Smooth muscle cell (in vitro differentiated cells): Measurements from ENCODE around the gene PRKN. TPM values are rescaled to one million over a fixed set of nuclear protein-coding genes. Genes with fewer than 3 reads are reported as not detected.

Experiments
- DNase-seq: peaks from one replicate; lab custom pipeline; 2025; ENCODE audit not compliant: unreplicated experiment; lab: John Stamatoyannopoulos, UW
- H2AFZ ChIP-seq: fragments of 200-600 bp; sonication (generic); 2 replicates; pipeline ENCODE4 v1.6.0; 2016; ENCODE audit warnings: antibody characterized with exemption, low read depth, mild to moderate bottlenecking
- H3F3A ChIP-seq: fragments of 200-600 bp; sonication (generic); 2 replicates; pipeline ENCODE4 v1.6.0; 2017; ENCODE audit warnings: antibody characterized with exemption, low read depth
- H3K27ac ChIP-seq: fragments of 200-600 bp; sonication (generic); 2 replicates; pipeline ENCODE4 v1.5.1; 2016; ENCODE audit warnings: low read depth, mild to moderate bottlenecking
- H3K27me3 ChIP-seq: fragments of 200-600 bp; sonication (generic); 2 replicates; pipeline ENCODE4 v1.6.1; 2016; ENCODE audit warnings: low read depth, mild to moderate bottlenecking
- H3K36me3 ChIP-seq: fragments of 200-600 bp; sonication (generic); 2 replicates; pipeline ENCODE4 v1.5.1; 2016; ENCODE audit warnings: low read depth
- H3K4me1 ChIP-seq: fragments of 200-600 bp; sonication (generic); 2 replicates; pipeline ENCODE4 v1.5.1; 2016; ENCODE audit warnings: low read depth
- H3K4me2 ChIP-seq: fragments of 200-600 bp; sonication (generic); 2 replicates; pipeline ENCODE4 v1.6.0; 2016; ENCODE audit warnings: mild to moderate bottlenecking
- H3K4me3 ChIP-seq: fragments of 200-600 bp; sonication (generic); 2 replicates; pipeline ENCODE4 v1.5.1; 2016; ENCODE audit warnings: mild to moderate bottlenecking
- H3K79me2 ChIP-seq: fragments of 200-600 bp; sonication (generic); 2 replicates; pipeline ENCODE4 v1.6.0; 2016; ENCODE audit warnings: low read depth, mild to moderate bottlenecking
- H3K9ac ChIP-seq: fragments of 200-600 bp; sonication (generic); 2 replicates; pipeline ENCODE4 v1.6.0; 2016; ENCODE audit warnings: low read depth
- H3K9me3 ChIP-seq: fragments of 200-600 bp; sonication (generic); replicated peaks from 2 replicates; pipeline ENCODE4 v1.5.1; 2016; ENCODE audit warnings: low read depth
- H4K20me1 ChIP-seq: fragments of 200-600 bp; sonication (generic); 2 replicates; pipeline ENCODE4 v1.6.0; 2016; ENCODE audit warnings: low read depth
- WGBS: methylation state at CpG from one replicate; pipeline ENCODE4 v1.1.7; 2016; ENCODE audit warnings: low lambda C conversion rate; 5-methylcytosine and 5-hydroxymethylcytosine counted together
- polyA plus RNA-seq: library from polyadenylated mRNA; unstranded; fragments of >200 nt; fragmentation: Nextera tagmentation; extraction: Ambion mirVana; gene quantifications from 2 replicates; pipeline ENCODE4 v1.2.1, GENCODE V29; 2016
- total RNA-seq: library from RNA; depleted of rRNA; stranded (reverse); fragments of >200 nt; gene quantifications from 2 replicates; pipeline ENCODE4 v1.2.3, GENCODE V29; 2014
- TF ChIP-seq, protein P1 (sequence below): fragments of 200-600 bp; sonication (generic); IDR thresholded peaks from 2 replicates; pipeline ENCODE4 v1.5.1; 2017; ENCODE audit warnings: borderline replicate concordance, mild to moderate bottlenecking, antibody characterized with exemption; ENCODE audit not compliant: insufficient read depth, poor library complexity, severe bottlenecking

Gene PRKN
- total and polyA plus RNA-seq, 2 experiments from 2014 or later, result 0.81 to 5.1 TPM

- Histone ChIP-seq H3K4me2 (no peak overlapping the region), H2AFZ (no peak overlapping the region), H3K9me3 (no peaks in the 10 kb centered on the region), H3F3A (no peaks in the 10 kb centered on the region), H3K79me2 (no peaks in the 10 kb centered on the region), H3K9ac (no peak overlapping the region), H3K27ac (no peak overlapping the region), H3K27me3 (no peaks in the 10 kb centered on the region), H3K36me3 (no peaks in the 10 kb centered on the region), H3K4me3 (no peak overlapping the region), H4K20me1 (no peaks in the 10 kb centered on the region), H3K4me1 (no peaks in the 10 kb centered on the region)
- WGBS, result 93% methylated on average over 1 of the region's 1 CpG
- DNase-seq, result no peak
- TF ChIP-seq, protein P1, sequence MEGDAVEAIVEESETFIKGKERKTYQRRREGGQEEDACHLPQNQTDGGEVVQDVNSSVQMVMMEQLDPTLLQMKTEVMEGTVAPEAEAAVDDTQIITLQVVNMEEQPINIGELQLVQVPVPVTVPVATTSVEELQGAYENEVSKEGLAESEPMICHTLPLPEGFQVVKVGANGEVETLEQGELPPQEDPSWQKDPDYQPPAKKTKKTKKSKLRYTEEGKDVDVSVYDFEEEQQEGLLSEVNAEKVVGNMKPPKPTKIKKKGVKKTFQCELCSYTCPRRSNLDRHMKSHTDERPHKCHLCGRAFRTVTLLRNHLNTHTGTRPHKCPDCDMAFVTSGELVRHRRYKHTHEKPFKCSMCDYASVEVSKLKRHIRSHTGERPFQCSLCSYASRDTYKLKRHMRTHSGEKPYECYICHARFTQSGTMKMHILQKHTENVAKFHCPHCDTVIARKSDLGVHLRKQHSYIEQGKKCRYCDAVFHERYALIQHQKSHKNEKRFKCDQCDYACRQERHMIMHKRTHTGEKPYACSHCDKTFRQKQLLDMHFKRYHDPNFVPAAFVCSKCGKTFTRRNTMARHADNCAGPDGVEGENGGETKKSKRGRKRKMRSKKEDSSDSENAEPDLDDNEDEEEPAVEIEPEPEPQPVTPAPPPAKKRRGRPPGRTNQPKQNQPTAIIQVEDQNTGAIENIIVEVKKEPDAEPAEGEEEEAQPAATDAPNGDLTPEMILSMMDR, result no peak
Observed at GRCh38 chr6:161540532-161540931, 1187.0 kb downstream of the PRKN start.

GRCh38 chr6:161536224-161536630, 1191.3 kb downstream of the PRKN start:
- H3K4me2 ChIP-seq, result no peak overlapping the region
- TF ChIP-seq, protein P1, result no peak
- H3K27me3 ChIP-seq, result no peaks in the 10 kb centered on the region
- no peaks in the 10 kb centered on the region for H3K79me2 ChIP-seq
- H3K4me3 ChIP-seq, result no peak overlapping the region
- no peaks in the 10 kb centered on the region for H3K9me3 ChIP-seq
- H3K4me1 ChIP-seq, result no peaks in the 10 kb centered on the region
- H3K27ac ChIP-seq, result no peak overlapping the region
- H3F3A ChIP-seq, result no peaks in the 10 kb centered on the region
- H3K36me3 ChIP-seq, result no peaks in the 10 kb centered on the region
- no peak overlapping the region for H3K9ac ChIP-seq
- no peak for DNase-seq
- H2AFZ ChIP-seq, result no peak overlapping the region
- H4K20me1 ChIP-seq, result no peaks in the 10 kb centered on the region
- 79% methylated on average over 3 of the region's 3 CpGs for WGBS

GRCh38 chr6:161534264-161534873, 1193.2 kb downstream of the PRKN start:
- no peaks in the 10 kb centered on the region for H3K79me2 ChIP-seq
- no peak overlapping the region for H2AFZ ChIP-seq
- no peak overlapping the region for H3K27ac ChIP-seq
- no peaks in the 10 kb centered on the region for H3K36me3 ChIP-seq
- H3K9ac ChIP-seq, result no peak overlapping the region
- 91% methylated on average over 13 of the region's 13 CpGs for WGBS
- H3F3A ChIP-seq, result no peaks in the 10 kb centered on the region
- no peaks in the 10 kb centered on the region for H3K4me1 ChIP-seq
- no peaks in the 10 kb centered on the region for H3K9me3 ChIP-seq
- no peaks in the 10 kb centered on the region for H3K27me3 ChIP-seq
- no peak for DNase-seq
- H3K4me3 ChIP-seq, result no peak overlapping the region
- H3K4me2 ChIP-seq, result no peak overlapping the region
- H4K20me1 ChIP-seq, result no peaks in the 10 kb centered on the region
- TF ChIP-seq, protein P1, result no peak

GRCh38 chr6:161533266-161533665, 1194.3 kb downstream of the PRKN start:
- H3K79me2 ChIP-seq, result no peaks in the 10 kb centered on the region
- no peaks in the 10 kb centered on the region for H3F3A ChIP-seq
- no peak for DNase-seq
- H2AFZ ChIP-seq, result no peak overlapping the region
- no peak overlapping the region for H3K4me2 ChIP-seq
- no peaks in the 10 kb centered on the region for H3K9me3 ChIP-seq
- no peak overlapping the region for H3K9ac ChIP-seq
- H3K27ac ChIP-seq, result no peak overlapping the region
- H3K4me1 ChIP-seq, result no peaks in the 10 kb centered on the region
- no peak overlapping the region for H3K4me3 ChIP-seq
- 86% methylated on average over 9 of the region's 9 CpGs for WGBS
- H3K27me3 ChIP-seq, result no peaks in the 10 kb centered on the region
- H4K20me1 ChIP-seq, result no peaks in the 10 kb centered on the region
- TF ChIP-seq, protein P1, result no peak
- H3K36me3 ChIP-seq, result no peaks in the 10 kb centered on the region
